GM08714 (cell line): ENCODE results near the gene CYB5A.

Experiments used
- H3K4me3 ChIP-seq: fragments of 200-500 bp; sonication (Bioruptor generic); 2 replicates; pipeline ENCODE4 v1.5.1; 2014; ENCODE audit warnings: mild to moderate bottlenecking, low read length, inconsistent platforms
- ZNF274 ChIP-seq: IDR thresholded peaks from 2 replicates; pipeline ENCODE4 v1.6.1; 2012; ENCODE audit warnings: mild to moderate bottlenecking, low read depth, low read length

The CYB5A gene

DNA sequence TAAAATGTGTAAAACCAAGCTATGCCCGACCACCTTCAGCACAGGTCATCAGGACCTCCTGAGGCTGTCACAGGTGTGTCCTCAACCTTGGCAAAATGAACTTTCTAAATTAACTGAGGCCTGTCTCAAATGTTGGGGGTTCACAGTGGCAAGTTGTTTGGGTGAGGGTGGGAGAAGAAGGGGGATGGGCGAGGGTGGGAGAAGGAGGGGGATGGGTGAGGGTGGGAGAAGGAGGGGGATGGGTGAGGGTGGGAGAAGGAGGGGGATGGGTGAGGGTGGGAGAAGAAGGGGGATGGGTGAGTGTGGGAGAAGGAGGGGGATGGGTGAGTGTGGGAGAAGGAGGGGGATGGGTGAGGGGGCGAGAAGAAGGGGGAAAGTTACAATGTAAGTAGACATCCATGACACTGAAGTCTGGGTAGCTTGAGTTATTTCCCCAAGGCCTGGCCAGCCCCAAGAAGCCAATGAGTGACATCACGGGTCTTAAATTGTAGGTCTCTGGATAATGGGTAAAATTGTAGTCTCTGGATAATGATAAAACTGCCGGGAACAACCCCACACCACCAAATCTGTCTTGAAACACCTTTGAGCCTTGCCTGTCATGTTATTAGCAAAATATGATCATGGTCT lies 87.1 kb downstream of the CYB5A start:
- no peak for TF ChIP-seq ZNF274

DNA sequence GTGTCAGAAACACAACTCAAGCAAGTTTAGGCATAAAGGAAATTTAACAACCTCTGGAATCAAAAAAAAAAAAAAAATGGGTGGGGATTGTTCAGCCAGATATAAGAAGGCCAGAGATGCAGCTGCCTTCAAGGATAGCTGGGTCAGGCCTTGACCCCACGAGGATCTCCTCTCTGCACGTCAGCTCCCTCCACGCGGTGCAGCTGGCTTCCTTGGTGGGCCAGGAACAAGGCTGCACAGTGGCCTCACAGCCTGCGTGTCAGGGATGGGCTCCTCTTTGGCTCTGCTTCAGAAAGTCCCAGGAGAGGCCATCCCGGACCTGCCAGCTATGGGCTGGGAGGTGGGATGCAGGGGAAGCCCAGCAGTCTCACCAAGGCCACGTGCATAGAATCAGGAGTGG lies 88.0 kb downstream of the CYB5A start:
- TF ChIP-seq ZNF274: no peak

More for the DNA sequence above, 87.1 kb downstream of the CYB5A start:
- H3K4me3 ChIP-seq: no peak overlapping the region

More for the DNA sequence above, 88.0 kb downstream of the CYB5A start:
- H3K4me3 ChIP-seq: no peak overlapping the region
